GM12875 (cell line): ENCODE data around the gene PPM1A.

Source experiments
- H3K4me3 ChIP-seq: one replicate; pipeline ENCODE4 v1.5.1; 2011; ENCODE audit warnings: low read depth, low read length, control low read depth
- CTCF ChIP-seq: IDR thresholded peaks from 2 replicates; pipeline ENCODE4 v1.5.1; 2011; ENCODE audit warnings: low read depth, mild to moderate bottlenecking, control low read depth, inconsistent platforms, low read length, moderate library complexity, borderline replicate concordance; ENCODE audit not compliant: insufficient read depth

The PPM1A gene

GRCh38 chr14:60226298-60226697, 22.7 kb upstream of the PPM1A start:
- no peak for TF ChIP-seq CTCF
- H3K4me3 ChIP-seq, result no peak overlapping the region

GRCh38 chr14:60227291-60227690, 21.7 kb upstream of the PPM1A start:
- no peak overlapping the region for H3K4me3 ChIP-seq
- no peak for TF ChIP-seq CTCF

- no peak overlapping the region for H3K4me3 ChIP-seq
- TF ChIP-seq CTCF, result no peak
Measured at GRCh38 chr14:60229614-60230013, 19.4 kb upstream of the PPM1A start.

- TF ChIP-seq CTCF, result no peak
- no peak overlapping the region for H3K4me3 ChIP-seq
Measured at GRCh38 chr14:60232185-60232584, 16.8 kb upstream of the PPM1A start.

GRCh38 chr14:60233251-60233650, 15.8 kb upstream of the PPM1A start:
- no peak overlapping the region for H3K4me3 ChIP-seq
- no peak for TF ChIP-seq CTCF

GRCh38 chr14:60233891-60234290, 15.1 kb upstream of the PPM1A start:
- TF ChIP-seq CTCF, result no peak

GRCh38 chr14:60235440-60235839, 13.6 kb upstream of the PPM1A start:
- no peak for TF ChIP-seq CTCF

More at GRCh38 chr14:60233891-60234290, 15.1 kb upstream of the PPM1A start:
- H3K4me3 ChIP-seq, result no peak overlapping the region

More at GRCh38 chr14:60235440-60235839, 13.6 kb upstream of the PPM1A start:
- H3K4me3 ChIP-seq, result no peak overlapping the region
